Prostate gland (tissue), 2 donors: ENCODE results near the gene PCDHGA4.

Experiments used
- POLR2A ChIP-seq: fragments of 450-650 bp; IDR thresholded peaks from one replicate; pipeline ENCODE4 v1.6.1; 2016; ENCODE audit warnings: antibody characterized with exemption, mild to moderate bottlenecking
- TF ChIP-seq, protein P1 (sequence below), 4 experiments: fragments of 200-600 bp in 2 of 4; fragments of 450-650 bp in 2 of 4; sonication (generic) in 2 of 4; IDR thresholded peaks; 1 replicate in 3 of 4; 2 replicates in 1 of 4; pipeline ENCODE4 v1.5.1; 2016 to 2019; ENCODE audit warnings: antibody characterized with exemption in 4 of 4, mild to moderate bottlenecking in 2 of 4, moderate library complexity in 2 of 4

- TF ChIP-seq, protein P1, sequence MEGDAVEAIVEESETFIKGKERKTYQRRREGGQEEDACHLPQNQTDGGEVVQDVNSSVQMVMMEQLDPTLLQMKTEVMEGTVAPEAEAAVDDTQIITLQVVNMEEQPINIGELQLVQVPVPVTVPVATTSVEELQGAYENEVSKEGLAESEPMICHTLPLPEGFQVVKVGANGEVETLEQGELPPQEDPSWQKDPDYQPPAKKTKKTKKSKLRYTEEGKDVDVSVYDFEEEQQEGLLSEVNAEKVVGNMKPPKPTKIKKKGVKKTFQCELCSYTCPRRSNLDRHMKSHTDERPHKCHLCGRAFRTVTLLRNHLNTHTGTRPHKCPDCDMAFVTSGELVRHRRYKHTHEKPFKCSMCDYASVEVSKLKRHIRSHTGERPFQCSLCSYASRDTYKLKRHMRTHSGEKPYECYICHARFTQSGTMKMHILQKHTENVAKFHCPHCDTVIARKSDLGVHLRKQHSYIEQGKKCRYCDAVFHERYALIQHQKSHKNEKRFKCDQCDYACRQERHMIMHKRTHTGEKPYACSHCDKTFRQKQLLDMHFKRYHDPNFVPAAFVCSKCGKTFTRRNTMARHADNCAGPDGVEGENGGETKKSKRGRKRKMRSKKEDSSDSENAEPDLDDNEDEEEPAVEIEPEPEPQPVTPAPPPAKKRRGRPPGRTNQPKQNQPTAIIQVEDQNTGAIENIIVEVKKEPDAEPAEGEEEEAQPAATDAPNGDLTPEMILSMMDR (IDR thresholded peaks at IDR 0.05), result no peak
- no peak for TF ChIP-seq POLR2A
Measured at GRCh38 chr5:141398608-141399007, 43.8 kb downstream of the PCDHGA4 start.
